Stomach (tissue), 9 donors: ENCODE data around the gene ADCY4. TPM values are rescaled to one million over a fixed set of nuclear protein-coding genes. Genes with fewer than 3 reads are reported as not detected.

ENCODE experiments used
- DNase-seq, 2 donors: peaks; one replicate each; pipeline versions ENCODE4 v3.0.0 to v3.0.0-alpha.2; 2013 to 2019
- H3K27ac ChIP-seq, 5 donors: fragments of 200-600 bp in 4 of 5; sonication (generic) in 4 of 5; one replicate each; pipeline ENCODE4 v1.5.1; 2013 to 2019; ENCODE audit warnings: mild to moderate bottlenecking in 1 of 5, moderate library complexity in 1 of 5
- H3K27me3 ChIP-seq, 3 donors: fragments of 200-600 bp; sonication (generic); one replicate each; pipeline ENCODE4 v1.5.1; 2017 to 2019; ENCODE audit warnings: mixed run types in 1 of 3
- H3K36me3 ChIP-seq, 4 donors: fragments of 200-600 bp; sonication (generic); 1 replicate in 3 of 4; 2 replicates in 1 of 4; pipeline ENCODE4 v1.5.1; 2016 to 2019
- H3K4me1 ChIP-seq, 4 donors: fragments of 200-600 bp; sonication (generic); one replicate each; pipeline ENCODE4 v1.5.1; 2016 to 2019
- H3K4me3 ChIP-seq, 4 donors: fragments of 200-600 bp; sonication (generic) in 3 of 4; one replicate each; pipeline ENCODE4 v1.5.1; 2016 to 2019; ENCODE audit warnings: mild to moderate bottlenecking in 1 of 4
- H3K9me3 ChIP-seq, 4 donors: fragments of 200-600 bp; sonication (generic); one replicate each; pipeline ENCODE4 v1.5.1; 2016 to 2019
- EP300 ChIP-seq: sonication (generic); formaldehyde crosslinking; IDR thresholded peaks from one replicate; pipeline ENCODE4 v1.6.1; 2017; ENCODE audit warnings: antibody characterized with exemption
- POLR2A ChIP-seq, 4 donors: fragments of 450-650 bp; IDR thresholded peaks; one replicate each; pipeline ENCODE4 v1.6.1; 2016; ENCODE audit warnings: antibody characterized with exemption in 4 of 4, control low read depth in 2 of 4, mild to moderate bottlenecking in 1 of 4, moderate library complexity in 1 of 4
- POLR2AphosphoS5 ChIP-seq, 3 donors: sonication (generic); formaldehyde crosslinking; IDR thresholded peaks; one replicate each; pipeline ENCODE4 v1.6.1; 2016; ENCODE audit warnings: antibody characterized with exemption in 3 of 3
- WGBS, 5 donors: extraction: QIAGEN DNeasy Blood & Tissue Kit in 3 of 5; methylation state at CpG; one replicate each; pipeline versions ENCODE4 v1.1.5 to v1.1.7; 2013 to 2018; 5-methylcytosine and 5-hydroxymethylcytosine counted together
- intact Hi-C: fragments of 100-400 bp; cut with DNase I; formaldehyde crosslinking; loops from one replicate; pipeline ENCODE4 v1.15.1; 2023; ENCODE audit warnings: low total_unique reads
- polyA plus RNA-seq, 3 donors: library from polyadenylated mRNA; stranded (reverse); fragments of 200-250 nt; gene quantifications; one replicate each; pipeline ENCODE4 v1.2.3, GENCODE V29; 2013
- total RNA-seq, 5 donors: library from RNA; depleted of rRNA; stranded (reverse); fragments of >200 nt; gene quantifications; one replicate each; pipeline versions ENCODE4 v1.1.0 to v1.2.3, GENCODE V29; 2014 to 2016
- TF ChIP-seq, protein P1 (sequence below), 7 experiments: fragments of 450-650 bp in 4 of 7; fragments of 200-600 bp in 3 of 7; sonication (generic) in 3 of 7; IDR thresholded peaks; one replicate each; pipeline ENCODE4 v1.5.1; 2016 to 2019; ENCODE audit warnings: antibody characterized with exemption in 7 of 7, control low read depth in 2 of 7, mild to moderate bottlenecking in 1 of 7
- donor health status: healthy with polysubstance abuse.
- donor health status: Bipolar disorder and iron deficiency.
- donor health status: healthy.

The ADCY4 gene
- total and polyA plus RNA-seq, 8 donors: 15.2 to 118 (median 25.8) TPM

DNA sequence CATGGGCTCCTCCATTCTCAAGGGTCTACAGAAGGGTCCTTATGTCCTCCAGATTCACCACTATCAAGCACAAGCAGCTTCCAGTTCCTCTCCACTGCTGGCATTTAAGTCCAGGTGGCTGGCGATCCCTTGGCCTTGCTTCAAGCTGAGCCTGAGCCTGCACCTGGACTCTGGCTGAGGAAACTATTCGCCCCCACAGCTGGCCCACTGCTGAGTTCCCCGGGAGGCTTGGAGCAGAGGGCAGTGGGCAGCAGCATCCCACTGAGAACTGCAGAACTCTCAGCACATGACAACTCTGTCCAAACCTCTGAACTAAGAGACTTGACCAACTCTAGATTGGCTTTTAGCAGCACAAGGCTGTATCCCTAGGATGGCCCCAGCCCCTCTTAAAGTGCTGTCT is 52.1 kb downstream of the ADCY4 start:
- WGBS, 5 donors: 76 to 100% (median 81%) methylated on average over 1 to 3 of the region's 3 CpGs
- Histone ChIP-seq H3K9me3 (no peaks in the 10 kb centered on the region), H3K36me3 (no peaks in the 10 kb centered on the region), H3K27ac (no peak overlapping the region), H3K4me1 (peaks cover 0 to 26% (median 3%) of the 10 kb centered on the region in 4 donors), H3K4me3 (no peak overlapping the region), H3K27me3 (no peaks in the 10 kb centered on the region)
- intact Hi-C loops: no loop called here
- no peak for DNase-seq
- TF ChIP-seq POLR2AphosphoS5 (IDR thresholded peaks at IDR 0.05) (no peak), POLR2A (IDR thresholded peaks at IDR 0.05) (no peak), EP300 (no peak)
- TF ChIP-seq, protein P1, sequence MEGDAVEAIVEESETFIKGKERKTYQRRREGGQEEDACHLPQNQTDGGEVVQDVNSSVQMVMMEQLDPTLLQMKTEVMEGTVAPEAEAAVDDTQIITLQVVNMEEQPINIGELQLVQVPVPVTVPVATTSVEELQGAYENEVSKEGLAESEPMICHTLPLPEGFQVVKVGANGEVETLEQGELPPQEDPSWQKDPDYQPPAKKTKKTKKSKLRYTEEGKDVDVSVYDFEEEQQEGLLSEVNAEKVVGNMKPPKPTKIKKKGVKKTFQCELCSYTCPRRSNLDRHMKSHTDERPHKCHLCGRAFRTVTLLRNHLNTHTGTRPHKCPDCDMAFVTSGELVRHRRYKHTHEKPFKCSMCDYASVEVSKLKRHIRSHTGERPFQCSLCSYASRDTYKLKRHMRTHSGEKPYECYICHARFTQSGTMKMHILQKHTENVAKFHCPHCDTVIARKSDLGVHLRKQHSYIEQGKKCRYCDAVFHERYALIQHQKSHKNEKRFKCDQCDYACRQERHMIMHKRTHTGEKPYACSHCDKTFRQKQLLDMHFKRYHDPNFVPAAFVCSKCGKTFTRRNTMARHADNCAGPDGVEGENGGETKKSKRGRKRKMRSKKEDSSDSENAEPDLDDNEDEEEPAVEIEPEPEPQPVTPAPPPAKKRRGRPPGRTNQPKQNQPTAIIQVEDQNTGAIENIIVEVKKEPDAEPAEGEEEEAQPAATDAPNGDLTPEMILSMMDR (IDR thresholded peaks at IDR 0.05): no peak

DNA sequence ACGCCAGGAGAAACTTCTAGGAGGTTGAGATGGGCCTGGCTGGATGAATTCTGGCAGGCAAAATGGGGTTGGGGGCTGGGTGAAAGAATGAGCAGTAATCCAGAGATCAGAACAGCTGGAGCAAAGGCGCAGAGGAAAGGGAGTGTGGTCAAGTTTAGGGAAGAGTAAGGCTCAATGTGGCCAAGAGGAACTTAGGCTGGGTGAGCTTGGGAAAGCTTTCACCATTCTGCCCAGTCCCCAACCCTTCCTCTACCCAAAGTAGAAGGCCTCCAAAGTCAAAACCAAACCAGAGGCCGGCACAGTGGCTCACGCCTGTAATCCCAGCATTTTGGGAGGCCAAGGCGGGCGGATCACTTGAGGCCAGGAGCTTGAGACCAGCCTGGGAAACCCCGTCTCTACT is 53.2 kb downstream of the ADCY4 start:
- H3K36me3 ChIP-seq: no peaks in the 10 kb centered on the region
- H3K4me1 ChIP-seq: peaks cover 0 to 37% (median 3%) of the 10 kb centered on the region in 4 donors
- no peak overlapping the region for H3K27ac ChIP-seq
- TF ChIP-seq POLR2A (IDR thresholded peaks at IDR 0.05) (no peak), EP300 (no peak), POLR2AphosphoS5 (IDR thresholded peaks at IDR 0.05) (no peak)
- TF ChIP-seq, protein P1 (IDR thresholded peaks at IDR 0.05): no peak
- no peak for DNase-seq
- 87 to 93% (median 91%) methylated on average over 7 of the region's 7 CpGs for WGBS, 5 donors
- H3K27me3 ChIP-seq: no peaks in the 10 kb centered on the region
- H3K4me3 ChIP-seq: no peak overlapping the region
- H3K9me3 ChIP-seq: no peaks in the 10 kb centered on the region
- intact Hi-C loops: no loop called here

DNA sequence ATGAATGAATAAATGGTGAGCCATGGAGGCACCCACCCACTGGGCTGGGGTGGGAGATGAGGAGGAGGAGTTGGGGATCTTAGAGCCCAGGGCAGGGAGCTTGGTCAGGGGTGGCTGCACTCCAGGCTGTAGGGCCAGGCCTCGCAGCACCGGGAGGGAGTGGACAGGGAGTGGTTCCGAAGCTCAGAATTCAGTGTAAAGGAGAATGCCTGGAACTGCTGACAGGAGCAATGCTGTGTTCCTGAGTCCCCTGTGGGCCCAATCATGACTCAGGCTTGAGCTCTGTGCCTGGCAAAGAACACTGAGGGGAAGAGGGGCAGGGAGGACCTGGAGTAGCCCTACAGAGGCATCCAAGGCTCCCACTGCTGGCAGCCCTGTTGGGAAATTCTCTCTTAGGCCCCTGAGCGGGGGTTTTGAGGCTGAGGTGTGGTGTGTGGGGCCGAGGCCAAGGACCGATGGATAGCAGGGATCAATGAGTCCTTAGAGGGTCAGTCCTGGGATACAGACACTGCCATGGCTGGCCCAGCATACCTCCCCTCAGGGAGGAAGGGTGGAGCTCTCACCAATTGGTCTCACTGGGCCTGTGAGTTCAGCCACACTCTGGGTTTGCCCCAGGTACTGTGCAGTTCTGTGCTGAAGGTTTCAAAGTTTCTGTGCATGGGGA is 53.9 kb downstream of the ADCY4 start:
- Histone ChIP-seq H3K4me1 (peaks cover 0 to 42% (median 3%) of the 10 kb centered on the region in 4 donors), H3K4me3 (no peak overlapping the region), H3K36me3 (no peaks in the 10 kb centered on the region), H3K27me3 (no peaks in the 10 kb centered on the region), H3K27ac (no peak overlapping the region), H3K9me3 (no peaks in the 10 kb centered on the region)
- DNase-seq: no peak
- 81 to 88% (median 86%) methylated on average over 4 to 6 of the region's 6 CpGs for WGBS, 5 donors
- intact Hi-C loops: no loop called here
- TF ChIP-seq, protein P1 (IDR thresholded peaks at IDR 0.05): no peak
- no peak for TF ChIP-seq POLR2AphosphoS5 (IDR thresholded peaks at IDR 0.05)
- TF ChIP-seq POLR2A (IDR thresholded peaks at IDR 0.05): no peak
- no peak for TF ChIP-seq EP300

DNA sequence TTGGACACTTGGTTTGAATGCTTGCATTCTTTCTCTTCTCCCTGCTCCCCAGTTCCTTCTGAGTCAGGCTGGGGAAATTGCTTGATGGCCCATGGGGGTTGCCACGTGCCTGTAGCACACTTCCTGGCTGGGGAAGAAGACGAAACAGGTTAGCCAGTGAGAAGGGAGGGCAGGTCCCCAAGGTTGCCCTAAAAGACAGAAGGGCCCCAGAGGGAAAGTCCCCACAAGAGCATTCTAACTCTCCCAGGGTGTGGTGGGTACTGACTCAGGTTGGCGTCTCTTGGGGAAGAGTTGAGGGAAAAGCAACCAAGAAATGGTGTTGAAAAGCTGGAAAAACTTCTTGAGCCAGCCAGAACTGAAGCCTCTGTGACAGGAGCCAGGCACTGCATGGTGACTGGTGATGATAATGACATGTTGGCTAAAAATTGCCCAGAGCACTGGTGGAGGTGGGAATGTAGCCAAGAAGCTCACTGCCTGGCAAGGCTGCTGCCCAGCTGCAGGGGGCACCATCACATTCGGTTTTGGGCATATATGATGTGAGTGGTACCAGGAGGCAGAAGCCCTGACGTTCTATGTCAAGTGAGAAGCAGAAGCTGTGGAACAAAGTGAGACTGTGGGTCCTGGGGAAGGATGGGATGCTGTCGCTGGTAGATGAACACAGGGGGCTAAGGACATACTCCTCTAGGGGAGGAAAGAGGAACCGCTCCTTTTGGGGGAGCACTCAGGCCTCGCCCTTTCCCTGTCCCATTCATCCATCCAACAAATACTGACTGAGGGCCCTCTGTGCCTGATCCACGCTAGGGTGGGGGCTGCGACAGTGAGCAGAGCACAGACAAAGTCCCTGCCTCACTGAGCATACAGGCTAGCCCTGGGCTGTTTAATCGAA is 55.3 kb downstream of the ADCY4 start:
- intact Hi-C loops: no loop called here
- no peak overlapping the region for H3K27ac ChIP-seq

More for the DNA sequence above, 55.3 kb downstream of the ADCY4 start:
- no peaks in the 10 kb centered on the region for H3K36me3 ChIP-seq
- no peaks in the 10 kb centered on the region for H3K9me3 ChIP-seq
- no peaks in the 10 kb centered on the region for H3K27me3 ChIP-seq
- TF ChIP-seq POLR2AphosphoS5 (IDR thresholded peaks at IDR 0.05) (no peak), EP300 (no peak), POLR2A (IDR thresholded peaks at IDR 0.05) (no peak)
- TF ChIP-seq, protein P1 (IDR thresholded peaks at IDR 0.05): no peak
- no peak for DNase-seq
- H3K4me3 ChIP-seq: no peak overlapping the region
- WGBS, 5 donors: 67 to 77% (median 71%) methylated on average over 11 of the region's 11 CpGs
- H3K4me1 ChIP-seq: peaks cover 0 to 56% (median 4%) of the 10 kb centered on the region in 4 donors
